ENCODE results near the gene IGFBP5.

IGFBP5 gene

GRCh38 chr2:216736326-216736725 lies 41.0 kb upstream of the IGFBP5 start:
- no peak for DNase-seq (ENCODE audit: insufficient read length, low spot score)
- FAIRE-seq, result no peak
- TF ChIP-seq CTCF (IDR thresholded peaks at IDR 0.05; ENCODE audit: insufficient read depth, missing control alignments), result no peak

- no peak for DNase-seq (ENCODE audit: insufficient read length, low spot score)
- no peak for TF ChIP-seq CTCF (IDR thresholded peaks at IDR 0.05; ENCODE audit: insufficient read depth, missing control alignments)
- FAIRE-seq, result no peak
Measured at GRCh38 chr2:216735668-216736067, 40.3 kb upstream of the IGFBP5 start.

DNA sequence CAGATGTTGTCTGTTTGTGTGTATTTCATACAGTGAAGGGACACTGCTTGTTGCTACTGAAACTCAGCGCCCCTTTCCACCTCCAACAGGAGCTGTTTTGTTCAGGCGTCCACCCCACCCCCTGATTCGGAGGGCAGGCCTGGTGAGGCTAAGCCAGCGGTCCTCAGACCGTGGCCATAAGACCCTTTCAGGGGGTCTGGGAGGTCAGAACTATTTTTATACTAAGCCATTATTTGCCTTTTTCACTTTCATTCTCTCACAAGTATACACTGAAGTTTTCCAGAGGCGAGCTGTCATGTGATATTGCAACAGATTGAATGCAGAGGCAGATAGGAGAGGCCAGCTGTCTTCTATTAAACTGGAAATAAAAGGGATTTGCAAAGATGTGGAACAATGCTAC lies 39.7 kb upstream of the IGFBP5 start:
- FAIRE-seq (no peak), DNase-seq (ENCODE audit: insufficient read length, low spot score) (no peak)
- TF ChIP-seq CTCF (IDR thresholded peaks at IDR 0.05; ENCODE audit: insufficient read depth, missing control alignments), result no peak

- no peak for FAIRE-seq
- no peak for DNase-seq (ENCODE audit: insufficient read length, low spot score)
- no peak for TF ChIP-seq CTCF (IDR thresholded peaks at IDR 0.05; ENCODE audit: insufficient read depth, missing control alignments)
Measured at GRCh38 chr2:216733046-216733445, 37.7 kb upstream of the IGFBP5 start.

- no peak for FAIRE-seq
- no peak for TF ChIP-seq CTCF (IDR thresholded peaks at IDR 0.05; ENCODE audit: insufficient read depth, missing control alignments)
Measured at GRCh38 chr2:216732334-216732733, 37.0 kb upstream of the IGFBP5 start.

GRCh38 chr2:216731465-216731864 lies 36.1 kb upstream of the IGFBP5 start:
- FAIRE-seq (no peak), DNase-seq (ENCODE audit: insufficient read length, low spot score) (no peak)
- TF ChIP-seq CTCF (IDR thresholded peaks at IDR 0.05; ENCODE audit: insufficient read depth, missing control alignments), result no peak

More at GRCh38 chr2:216732334-216732733, 37.0 kb upstream of the IGFBP5 start:
- DNase-seq (ENCODE audit: insufficient read length, low spot score), result no peak

GRCh38 chr2:216730871-216731270 lies 35.5 kb upstream of the IGFBP5 start:
- no peak for FAIRE-seq
- no peak for TF ChIP-seq CTCF (IDR thresholded peaks at IDR 0.05; ENCODE audit: insufficient read depth, missing control alignments)

More at GRCh38 chr2:216730871-216731270, 35.5 kb upstream of the IGFBP5 start:
- no peak for DNase-seq (ENCODE audit: insufficient read length, low spot score)

All from D721Med (cell line).